Subcutaneous abdominal adipose tissue (tissue), 5 donors: Measurements from ENCODE around the gene OR10J4.

Source experiments
- H3K27ac ChIP-seq: one replicate; pipeline ENCODE4 v1.7.0; 2013; ENCODE audit warnings: low read depth, mild to moderate bottlenecking, inconsistent platforms, low read length, moderate library complexity
- H3K27me3 ChIP-seq, 5 donors: one replicate each; pipeline ENCODE4 v1.7.0; 2013; ENCODE audit warnings: low read length in 5 of 5, inconsistent platforms in 1 of 5; ENCODE audit not compliant: control insufficient read depth in 5 of 5, insufficient read depth in 4 of 5
- H3K36me3 ChIP-seq, 5 donors: one replicate each; pipeline ENCODE4 v1.7.0; 2013; ENCODE audit warnings: low read length in 5 of 5; ENCODE audit not compliant: control insufficient read depth in 5 of 5, insufficient read depth in 5 of 5
- H3K4me1 ChIP-seq, 5 donors: one replicate each; pipeline ENCODE4 v1.7.0; 2013; ENCODE audit warnings: low read length in 5 of 5, mild to moderate bottlenecking in 3 of 5, moderate library complexity in 1 of 5; ENCODE audit not compliant: control insufficient read depth in 5 of 5, insufficient read depth in 5 of 5
- H3K4me3 ChIP-seq, 5 donors: one replicate each; pipeline ENCODE4 v1.7.0; 2013; ENCODE audit warnings: low read length in 5 of 5, low read depth in 1 of 5
- H3K9ac ChIP-seq, 5 donors: one replicate each; pipeline ENCODE4 v1.7.0; 2013; ENCODE audit warnings: low read length in 5 of 5, mild to moderate bottlenecking in 4 of 5, moderate library complexity in 3 of 5
- H3K9me3 ChIP-seq, 5 donors: one replicate each; pipeline ENCODE4 v1.7.0; 2013; ENCODE audit warnings: low read length in 5 of 5; ENCODE audit not compliant: control insufficient read depth in 5 of 5
- donor health status: healthy.
- donor health status: healthy.
- donor health status: healthy.
- donor health status: healthy.
- donor health status: healthy.

OR10J4 gene

DNA sequence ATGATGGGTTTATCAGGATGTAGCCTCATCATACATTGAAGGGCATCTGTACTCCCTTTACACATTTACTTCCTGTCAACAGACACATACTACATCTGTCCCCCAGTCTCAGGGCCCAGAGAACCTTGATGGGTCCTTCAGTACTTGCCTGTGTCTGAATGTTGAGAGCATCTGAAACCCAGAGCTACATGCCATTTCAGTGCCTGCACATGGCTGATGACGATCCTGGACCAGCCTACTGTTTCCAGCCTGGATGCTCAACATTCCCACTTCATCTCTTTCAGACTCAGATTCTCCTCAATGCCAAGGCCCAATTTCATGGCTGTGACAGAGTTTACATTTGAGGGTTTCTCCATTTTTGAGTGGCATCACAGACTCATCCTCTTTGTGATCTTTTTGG lies at the start of gene OR10J4:
OR10J4 (plus strand) TSS at position 301 of the 400 bp plus-strand sequence.
- Histone ChIP-seq H3K4me3 (no peak within 1 kb of the TSS), H3K27me3 (no peaks in the 10 kb centered on the region), H3K36me3 (no peaks in the 10 kb centered on the region), H3K9me3 (no peaks in the 10 kb centered on the region), H3K9ac (no peak within 1 kb of the TSS), H3K4me1 (peaks cover 0 to 3% (median 0%) of the 10 kb centered on the region in 5 donors), H3K27ac (no peak within 1 kb of the TSS)

DNA sequence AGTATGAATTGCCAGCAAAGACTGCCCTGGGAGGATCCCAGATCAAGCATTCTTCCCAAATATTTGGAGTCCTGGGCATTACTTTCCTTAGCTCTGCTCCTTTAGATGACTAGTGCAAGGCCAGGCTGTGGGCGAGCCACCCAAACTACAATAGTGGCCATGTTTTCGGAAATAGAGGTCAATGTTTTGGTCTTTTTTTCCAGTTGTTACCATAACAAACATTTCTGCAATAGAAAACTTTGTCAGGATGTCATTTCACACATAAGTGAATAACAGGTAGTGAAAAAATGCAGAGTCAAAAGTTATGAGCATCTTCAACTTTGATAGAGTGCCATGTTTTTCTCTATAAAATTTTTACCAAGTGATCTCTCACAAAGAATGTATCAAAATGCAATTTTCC lies 25.2 kb upstream of the OR10J4 start:
- no peak overlapping the region for H3K9ac ChIP-seq
- H3K27ac ChIP-seq = no peak overlapping the region
- H3K9me3 ChIP-seq = peaks cover 0 to 3% (median 0%) of the 10 kb centered on the region in 5 donors

DNA sequence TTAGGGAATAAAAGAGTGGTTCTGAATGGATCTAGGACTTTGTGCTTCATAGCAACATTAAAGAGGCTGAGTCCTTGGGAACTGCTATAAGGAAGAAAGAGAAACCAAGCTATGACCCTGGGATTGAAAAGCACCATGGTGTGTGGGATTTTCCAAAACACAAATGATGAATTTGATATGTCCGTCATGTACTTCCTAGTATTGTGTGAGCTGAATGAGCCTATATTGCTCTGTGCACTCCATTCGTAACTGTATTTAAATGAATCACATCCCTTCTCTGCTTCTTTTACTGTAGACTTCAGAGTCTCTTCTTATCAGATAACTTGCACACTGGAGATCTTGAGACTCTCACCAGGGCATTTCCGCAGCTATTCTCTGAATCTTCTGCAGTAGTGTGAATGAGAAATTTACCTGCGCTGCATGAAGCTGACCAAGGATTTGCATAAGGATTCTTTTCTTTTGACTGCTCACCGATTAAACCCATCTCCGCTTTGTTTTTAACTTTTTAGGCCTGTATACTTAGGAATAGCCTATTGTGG lies 23.1 kb upstream of the OR10J4 start:
- Histone ChIP-seq H3K9ac (no peak overlapping the region), H3K27ac (no peak overlapping the region), H3K36me3 (no peaks in the 10 kb centered on the region), H3K27me3 (no peaks in the 10 kb centered on the region), H3K4me3 (no peak overlapping the region), H3K4me1 (no peaks in the 10 kb centered on the region), H3K9me3 (no peaks in the 10 kb centered on the region)

More for the DNA sequence above, 25.2 kb upstream of the OR10J4 start:
- no peaks in the 10 kb centered on the region for H3K4me1 ChIP-seq
- no peak overlapping the region for H3K4me3 ChIP-seq
- H3K36me3 ChIP-seq = no peaks in the 10 kb centered on the region
- no peaks in the 10 kb centered on the region for H3K27me3 ChIP-seq

DNA sequence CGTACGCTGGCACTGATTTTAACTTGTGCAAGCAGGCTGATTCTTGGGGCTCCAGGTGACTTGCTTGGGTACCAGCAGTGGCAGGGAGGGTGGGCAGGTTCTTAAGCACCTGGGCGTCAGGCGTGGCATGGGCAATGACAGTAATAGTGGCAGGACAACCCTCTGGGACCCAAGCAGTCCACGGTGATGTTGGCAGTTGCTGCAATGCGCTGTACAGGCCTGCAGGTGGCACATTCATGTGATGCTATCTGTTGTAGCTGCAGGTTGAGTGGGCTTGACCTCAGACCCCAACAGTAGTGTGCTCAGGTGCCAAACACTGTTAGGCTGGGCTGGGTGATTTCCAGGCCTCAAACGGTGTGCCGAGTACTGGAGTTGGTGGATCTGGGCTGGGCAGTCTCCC lies 10.2 kb upstream of the OR10J4 start:
- peaks cover 0 to 16% (median 15%) of the 10 kb centered on the region in 5 donors for H3K9me3 ChIP-seq
- no peak overlapping the region for H3K4me3 ChIP-seq
- H3K36me3 ChIP-seq = no peaks in the 10 kb centered on the region
- peaks cover 0 to 6% (median 0%) of the 10 kb centered on the region in 5 donors for H3K27me3 ChIP-seq
- no peak overlapping the region for H3K27ac ChIP-seq
- H3K9ac ChIP-seq = no peak overlapping the region
- H3K4me1 ChIP-seq = no peaks in the 10 kb centered on the region

DNA sequence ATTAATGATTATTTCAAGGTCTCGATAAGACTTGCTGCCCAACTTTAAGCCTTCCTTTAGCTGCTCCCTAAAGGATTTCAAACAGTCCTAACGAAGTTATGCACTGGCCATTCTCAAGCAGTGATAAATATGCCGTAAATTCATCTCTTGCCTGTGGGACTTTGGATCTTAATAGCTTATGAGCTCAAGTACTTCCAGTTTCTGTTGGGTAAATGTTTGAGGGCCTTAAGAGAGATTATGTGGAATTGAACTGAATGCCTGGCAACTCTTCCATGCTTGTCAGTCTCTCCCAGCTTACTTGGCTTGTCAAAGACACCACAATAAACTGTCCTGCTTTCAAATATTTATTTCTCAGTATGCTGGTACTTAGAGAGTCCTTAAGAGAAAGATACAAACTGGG lies 3.5 kb upstream of the OR10J4 start:
- peaks cover 0 to 3% (median 0%) of the 10 kb centered on the region in 5 donors for H3K4me1 ChIP-seq
- no peaks in the 10 kb centered on the region for H3K27me3 ChIP-seq
- no peak overlapping the region for H3K27ac ChIP-seq
- no peaks in the 10 kb centered on the region for H3K36me3 ChIP-seq
- no peak overlapping the region for H3K9ac ChIP-seq
- H3K9me3 ChIP-seq = no peaks in the 10 kb centered on the region
- H3K4me3 ChIP-seq = no peak overlapping the region

DNA sequence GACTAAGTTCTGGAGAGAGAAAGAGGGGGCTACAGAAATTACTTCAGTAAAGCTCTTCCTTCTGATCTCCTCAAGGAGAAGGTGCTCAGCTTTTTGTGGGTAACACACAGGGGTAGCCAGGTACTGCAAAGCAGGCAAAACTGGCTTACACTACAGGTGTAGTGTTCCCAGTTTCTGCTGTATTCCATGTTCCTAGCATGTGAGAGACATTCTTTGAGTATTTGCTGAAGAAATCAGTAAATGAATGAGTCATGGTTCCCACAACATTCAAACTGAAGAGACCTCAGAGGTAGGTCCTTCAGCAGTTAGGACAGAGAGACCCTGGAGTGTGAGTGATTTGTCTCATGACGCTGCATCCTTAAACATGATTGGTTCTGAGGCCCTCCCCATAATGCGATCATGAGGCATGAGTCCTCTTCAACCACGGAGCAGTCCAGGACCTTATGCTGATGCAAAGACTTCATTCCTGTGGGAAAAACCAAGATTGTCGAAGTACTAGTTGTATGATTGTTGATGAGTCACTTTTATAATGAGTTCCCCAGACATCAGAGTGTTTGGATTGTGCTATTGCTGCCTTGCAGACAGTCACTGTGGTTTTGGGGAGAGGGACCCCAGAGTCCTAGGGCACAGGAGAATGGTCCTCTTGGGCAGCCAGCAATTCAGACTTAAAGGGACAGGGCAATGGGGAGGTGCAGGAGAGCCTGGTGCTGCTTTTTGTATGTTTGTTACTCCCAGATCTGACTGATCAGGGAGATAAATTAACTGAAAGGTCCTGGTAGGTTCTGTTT lies 2.7 kb upstream of the OR10J4 start:
- Histone ChIP-seq H3K4me3 (no peak overlapping the region), H3K9ac (no peak overlapping the region), H3K36me3 (no peaks in the 10 kb centered on the region), H3K4me1 (peaks cover 0 to 3% (median 0%) of the 10 kb centered on the region in 5 donors), H3K27ac (no peak overlapping the region), H3K9me3 (no peaks in the 10 kb centered on the region), H3K27me3 (no peaks in the 10 kb centered on the region)

DNA sequence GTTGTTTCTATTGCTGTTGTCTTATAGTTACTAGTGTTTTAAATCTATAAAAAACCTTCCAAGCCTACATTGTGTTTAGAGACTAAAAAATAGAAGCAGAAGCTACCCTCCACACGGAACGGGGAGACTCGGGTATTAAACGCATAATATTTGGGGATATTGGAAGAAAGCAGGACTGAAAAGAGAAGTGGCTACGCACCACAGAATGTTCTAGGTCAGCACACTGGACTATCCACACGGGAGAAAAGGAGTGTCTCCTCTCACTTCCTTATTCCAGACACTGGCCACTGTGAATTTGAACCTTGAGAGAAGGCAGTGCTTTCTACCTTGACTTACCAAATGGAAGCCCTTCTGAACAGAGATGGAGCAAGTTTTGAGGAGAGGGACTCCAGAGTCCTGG lies 1.0 kb upstream of the OR10J4 start:
- Histone ChIP-seq H3K4me3 (no peak overlapping the region), H3K36me3 (no peaks in the 10 kb centered on the region), H3K27ac (no peak overlapping the region), H3K9ac (no peak overlapping the region), H3K4me1 (peaks cover 0 to 3% (median 0%) of the 10 kb centered on the region in 5 donors), H3K9me3 (no peaks in the 10 kb centered on the region), H3K27me3 (no peaks in the 10 kb centered on the region)

DNA sequence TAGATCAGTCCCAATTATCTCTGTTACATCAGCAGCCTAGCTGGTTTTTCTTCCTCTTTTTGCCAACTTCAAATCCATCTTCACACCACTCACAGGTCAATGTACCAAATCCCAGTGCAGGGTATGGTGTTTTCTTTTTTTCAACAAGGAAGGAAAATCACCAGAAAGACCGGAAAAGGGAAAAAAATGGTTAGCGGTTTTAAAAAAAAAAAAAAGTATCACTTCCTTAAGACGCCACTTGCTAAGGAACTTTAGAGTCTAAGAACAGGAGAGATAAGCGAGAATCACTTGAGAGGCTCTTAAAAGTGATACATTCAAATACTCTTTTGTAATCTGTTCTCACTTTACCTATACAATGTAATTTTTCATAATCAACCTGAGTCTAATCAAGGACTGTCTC lies 4.5 kb downstream of the OR10J4 start:
- Histone ChIP-seq H3K27ac (no peak overlapping the region), H3K4me1 (no peaks in the 10 kb centered on the region), H3K36me3 (no peaks in the 10 kb centered on the region), H3K27me3 (no peaks in the 10 kb centered on the region), H3K9ac (no peak overlapping the region), H3K4me3 (no peak overlapping the region), H3K9me3 (no peaks in the 10 kb centered on the region)

DNA sequence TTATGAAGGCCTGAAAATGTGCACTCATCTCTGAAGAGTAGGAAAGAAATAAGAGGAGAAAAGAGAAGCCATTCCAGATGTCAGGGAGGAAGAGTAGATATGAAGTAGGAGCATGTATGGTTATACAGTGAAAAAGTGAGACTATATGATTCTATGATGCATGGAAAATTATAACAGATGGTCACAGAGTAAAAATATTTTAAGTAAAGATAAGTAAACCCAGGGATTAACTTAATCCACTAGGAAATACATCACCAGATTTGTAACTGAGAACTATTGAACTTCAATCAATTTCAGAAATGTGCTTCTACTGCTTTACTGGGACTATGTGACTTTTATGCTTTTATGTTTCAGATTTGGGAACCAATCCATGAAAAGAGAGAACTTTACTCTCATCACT lies 7.4 kb downstream of the OR10J4 start, which contains the start of gene OR10J1:
OR10J1 (plus strand) TSS at position 301 of the 400 bp plus-strand sequence; CDS start at position 371, 70 bp downstream.
- H3K9me3 ChIP-seq = no peaks in the 10 kb centered on the region
- no peaks in the 10 kb centered on the region for H3K36me3 ChIP-seq
- no peak within 1 kb of the TSS for H3K27ac ChIP-seq
- no peaks in the 10 kb centered on the region for H3K27me3 ChIP-seq
- H3K9ac ChIP-seq = no peak within 1 kb of the TSS
- H3K4me3 ChIP-seq = no peak within 1 kb of the TSS
- H3K4me1 ChIP-seq = no peaks in the 10 kb centered on the region

DNA sequence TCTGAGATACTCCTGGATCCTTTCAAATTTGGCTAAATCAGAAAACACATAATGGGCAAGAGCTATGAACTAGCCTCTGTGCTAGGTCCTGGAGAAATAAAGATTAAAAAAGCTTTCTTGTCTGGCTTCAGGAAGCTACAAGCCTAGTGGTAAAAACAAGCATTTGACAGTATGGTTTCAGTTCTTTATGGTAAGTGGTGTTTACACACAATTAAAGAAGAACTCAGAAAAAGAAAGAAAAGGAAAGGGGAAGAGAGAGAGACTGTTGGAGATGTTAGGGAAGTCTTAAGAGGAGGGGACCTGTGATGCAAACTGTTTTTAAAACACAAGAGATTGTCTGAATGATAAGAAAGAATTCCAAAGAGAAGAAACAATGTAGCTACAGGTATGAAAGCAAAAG lies 9.4 kb downstream of the OR10J4 start:
- H3K9me3 ChIP-seq = no peaks in the 10 kb centered on the region
- no peak overlapping the region for H3K27ac ChIP-seq
- H3K4me1 ChIP-seq = no peaks in the 10 kb centered on the region
- H3K4me3 ChIP-seq = no peak overlapping the region
- no peak overlapping the region for H3K9ac ChIP-seq
- H3K36me3 ChIP-seq = no peaks in the 10 kb centered on the region
- H3K27me3 ChIP-seq = no peaks in the 10 kb centered on the region
